ENCODE results near the gene CSTF1. TPM values are rescaled to one million over a fixed set of nuclear protein-coding genes. Genes with fewer than 3 reads are reported as not detected.
"Not testable (repeated sequence)": the region's sequence is repeated elsewhere in the genome, so short reads cannot be mapped to it uniquely, and the experiment has no call there.

Gene CSTF1
- total RNA-seq, 1 donor from 2014 or later, result 55.2 TPM

- H3K27me3 Mint-ChIP-seq (ENCODE audit: insufficient read depth), result no peaks in the 10 kb centered on the region
- intact Hi-C loops (cut with micrococcal nuclease), result loop anchor here (2.0 to 10.0 kb wide), 3 partner anchors 19 to 1001 kb away; partner anchors contain the start of gene RBM38
- no peaks in the 10 kb centered on the region for H3K9me3 Mint-ChIP-seq
- no peak overlapping the region for H3K27ac Mint-ChIP-seq
- peaks cover 41% of the 10 kb centered on the region for H3K36me3 Mint-ChIP-seq (ENCODE audit: low read depth)
- H3K4me1 Mint-ChIP-seq (ENCODE audit: low read depth), result peaks cover 48% of the 10 kb centered on the region
- H3K4me3 Mint-ChIP-seq, result no peak overlapping the region
- DNase-seq (ENCODE audit: low spot score), result no peak
Measured at GRCh38 chr20:56393653-56394052, 1.2 kb downstream of the CSTF1 start.

GRCh38 chr20:56395166-56395565, 2.7 kb downstream of the CSTF1 start:
- H3K4me3 Mint-ChIP-seq, result no peak overlapping the region
- H3K9me3 Mint-ChIP-seq, result no peaks in the 10 kb centered on the region
- peaks cover 39% of the 10 kb centered on the region for H3K36me3 Mint-ChIP-seq (ENCODE audit: low read depth)
- intact Hi-C loops (cut with micrococcal nuclease), result loop anchor here (10.0 kb wide), 1 partner anchor 1000 kb away; the partner anchor contains the start of gene RBM38
- no peak overlapping the region for H3K27ac Mint-ChIP-seq
- no peak for DNase-seq (ENCODE audit: low spot score)
- no peaks in the 10 kb centered on the region for H3K27me3 Mint-ChIP-seq (ENCODE audit: insufficient read depth)
- peaks cover 43% of the 10 kb centered on the region for H3K4me1 Mint-ChIP-seq (ENCODE audit: low read depth)

GRCh38 chr20:56400001-56400640, 7.7 kb downstream of the CSTF1 start:
- intact Hi-C loops (cut with micrococcal nuclease), result loop anchor here (1.0 to 2.0 kb wide), 6 partner anchors 8 to 116 kb away; partner anchors contain the start of genes AURKA, CSTF1 and RTF2
- H3K27ac Mint-ChIP-seq, result peak overlapping the region; percentile 24
- H3K27me3 Mint-ChIP-seq (ENCODE audit: insufficient read depth), result no peaks in the 10 kb centered on the region

GRCh38 chr20:56403465-56403864, 11.0 kb downstream of the CSTF1 start:
- no peak for DNase-seq (ENCODE audit: low spot score)
- H3K27ac Mint-ChIP-seq, result no peak overlapping the region
- H3K36me3 Mint-ChIP-seq (ENCODE audit: low read depth), result peaks cover 61% of the 10 kb centered on the region
- no peaks in the 10 kb centered on the region for H3K9me3 Mint-ChIP-seq
- peaks cover 30% of the 10 kb centered on the region for H3K4me1 Mint-ChIP-seq (ENCODE audit: low read depth)
- no peaks in the 10 kb centered on the region for H3K27me3 Mint-ChIP-seq (ENCODE audit: insufficient read depth)
- intact Hi-C loops (cut with micrococcal nuclease), result no loop called here
- no peak overlapping the region for H3K4me3 Mint-ChIP-seq

More at GRCh38 chr20:56400001-56400640, 7.7 kb downstream of the CSTF1 start:
- Mint-ChIP-seq H3K4me1 (ENCODE audit: low read depth) (peaks cover 28% of the 10 kb centered on the region), H3K4me3 (no peak overlapping the region), H3K36me3 (ENCODE audit: low read depth) (peaks cover 60% of the 10 kb centered on the region), H3K9me3 (no peaks in the 10 kb centered on the region)
- DNase-seq (ENCODE audit: low spot score), result peak; percentile 47

- H3K36me3 Mint-ChIP-seq (ENCODE audit: low read depth), result peaks cover 59% of the 10 kb centered on the region
- DNase-seq (ENCODE audit: low spot score); H3K27ac Mint-ChIP-seq; H3K9me3 Mint-ChIP-seq; H3K4me3 Mint-ChIP-seq; H3K27me3 Mint-ChIP-seq (ENCODE audit: insufficient read depth); intact Hi-C loops (cut with micrococcal nuclease): not testable (repeated sequence)
- H3K4me1 Mint-ChIP-seq (ENCODE audit: low read depth), result peaks cover 28% of the 10 kb centered on the region
Measured at GRCh38 chr20:56405356-56405755, 12.9 kb downstream of the CSTF1 start.

GRCh38 chr20:56406910-56407309, 14.5 kb downstream of the CSTF1 start:
- peaks cover 61% of the 10 kb centered on the region for H3K36me3 Mint-ChIP-seq (ENCODE audit: low read depth)
- no peak overlapping the region for H3K27ac Mint-ChIP-seq
- DNase-seq (ENCODE audit: low spot score), result no peak
- peaks cover 33% of the 10 kb centered on the region for H3K4me1 Mint-ChIP-seq (ENCODE audit: low read depth)
- no peaks in the 10 kb centered on the region for H3K9me3 Mint-ChIP-seq
- no peaks in the 10 kb centered on the region for H3K27me3 Mint-ChIP-seq (ENCODE audit: insufficient read depth)
- intact Hi-C loops (cut with micrococcal nuclease), result no loop called here
- no peak overlapping the region for H3K4me3 Mint-ChIP-seq

GRCh38 chr20:56409521-56409920, 17.1 kb downstream of the CSTF1 start:
- Mint-ChIP-seq H3K36me3 (ENCODE audit: low read depth) (peaks cover 64% of the 10 kb centered on the region), H3K9me3 (peaks cover 13% of the 10 kb centered on the region), H3K4me1 (ENCODE audit: low read depth) (peaks cover 47% of the 10 kb centered on the region), H3K4me3 (no peak overlapping the region), H3K27ac (no peak overlapping the region), H3K27me3 (ENCODE audit: insufficient read depth) (no peaks in the 10 kb centered on the region)
- intact Hi-C loops (cut with micrococcal nuclease), result no loop called here
- DNase-seq (ENCODE audit: low spot score), result no peak

- Mint-ChIP-seq H3K27me3 (ENCODE audit: insufficient read depth) (no peaks in the 10 kb centered on the region), H3K27ac (no peak overlapping the region), H3K9me3 (peaks cover 13% of the 10 kb centered on the region), H3K4me3 (no peak overlapping the region), H3K4me1 (ENCODE audit: low read depth) (peaks cover 51% of the 10 kb centered on the region), H3K36me3 (ENCODE audit: low read depth) (peaks cover 64% of the 10 kb centered on the region)
- intact Hi-C loops (cut with micrococcal nuclease), result no loop called here
- no peak for DNase-seq (ENCODE audit: low spot score)
Measured at GRCh38 chr20:56409956-56410355, 17.5 kb downstream of the CSTF1 start.

GRCh38 chr20:56411287-56411686, 18.8 kb downstream of the CSTF1 start:
- intact Hi-C loops (cut with micrococcal nuclease); H3K27me3 Mint-ChIP-seq (ENCODE audit: insufficient read depth); DNase-seq (ENCODE audit: low spot score): not testable (repeated sequence)
- Mint-ChIP-seq H3K27ac (peak overlapping the region; percentile 96), H3K9me3 (peaks cover 13% of the 10 kb centered on the region), H3K4me3 (peak overlapping the region; percentile 89), H3K36me3 (ENCODE audit: low read depth) (peaks cover 52% of the 10 kb centered on the region), H3K4me1 (ENCODE audit: low read depth) (peaks cover 50% of the 10 kb centered on the region)

- intact Hi-C loops (cut with micrococcal nuclease), result no loop called here
- Mint-ChIP-seq H3K27me3 (ENCODE audit: insufficient read depth) (no peaks in the 10 kb centered on the region), H3K4me3 (peak within 1 kb of the TSS; percentile 89), H3K9me3 (peaks cover 13% of the 10 kb centered on the region), H3K27ac (peak within 1 kb of the TSS; percentile 96), H3K36me3 (ENCODE audit: low read depth) (peaks cover 52% of the 10 kb centered on the region), H3K4me1 (ENCODE audit: low read depth) (peaks cover 53% of the 10 kb centered on the region)
- peak; percentile 22 for DNase-seq (ENCODE audit: low spot score)
Measured at GRCh38 chr20:56411759-56412472, 19.5 kb downstream of the CSTF1 start, which contains the start of gene CASS4. TSS of gene CASS4 (plus strand) at chr20:56412260. CDS start at chr20:56412459, 199 bp downstream.

GRCh38 chr20:56412473-56412790, 20.0 kb downstream of the CSTF1 start:
- intact Hi-C loops (cut with micrococcal nuclease), result no loop called here
- DNase-seq (ENCODE audit: low spot score), result no peak
- Mint-ChIP-seq H3K27ac (peak overlapping the region; percentile 96), H3K27me3 (ENCODE audit: insufficient read depth) (no peaks in the 10 kb centered on the region), H3K4me1 (ENCODE audit: low read depth) (peaks cover 58% of the 10 kb centered on the region), H3K4me3 (peak overlapping the region; percentile 89), H3K9me3 (peaks cover 13% of the 10 kb centered on the region), H3K36me3 (ENCODE audit: low read depth) (peaks cover 51% of the 10 kb centered on the region)

- peak overlapping the region; percentile 96 for H3K27ac Mint-ChIP-seq
- no peak for DNase-seq (ENCODE audit: low spot score)
- H3K27me3 Mint-ChIP-seq (ENCODE audit: insufficient read depth), result no peaks in the 10 kb centered on the region
- peaks cover 63% of the 10 kb centered on the region for H3K4me1 Mint-ChIP-seq (ENCODE audit: low read depth)
- peaks cover 51% of the 10 kb centered on the region for H3K36me3 Mint-ChIP-seq (ENCODE audit: low read depth)
- H3K4me3 Mint-ChIP-seq, result peak overlapping the region; percentile 89
- H3K9me3 Mint-ChIP-seq, result peaks cover 13% of the 10 kb centered on the region
- intact Hi-C loops (cut with micrococcal nuclease), result no loop called here
Measured at GRCh38 chr20:56412949-56413348, 20.5 kb downstream of the CSTF1 start.

Measured in activated T-helper 1 cell treated with anti-CD3 and anti-CD28 coated beads, Interleukin-12 subunit alpha, Interleukin-12 subunit beta, Interleukin-2, Interleukin-4 antibody, amounts not matched to agents 30 ng/mL and 10 ng/mL and 1 ng/mL, durations not matched to agents 14 hours and 24 hours and 36 hours (primary cell).